Fibroblast of gingiva (primary cell): ENCODE data around the gene C1QTNF9B.
"Not testable (repeated sequence)": the region's sequence is repeated elsewhere in the genome, so short reads cannot be mapped to it uniquely, and the experiment has no call there.

ENCODE experiments used
- DNase-seq: peaks from one replicate; pipeline ENCODE4 v3.0.0-alpha.2; 2011; ENCODE audit warnings: low read depth

Gene C1QTNF9B

GRCh38 chr13:23897452-23897919 is at the start of gene C1QTNF9B:
Gene C1QTNF9B, minus strand, starts transcription at chr13:23897502.
- DNase-seq: not testable (repeated sequence)

- no peak for DNase-seq
Observed at GRCh38 chr13:23946900-23947299, 49.6 kb upstream of the C1QTNF9B start.

GRCh38 chr13:23946067-23946466 is 48.8 kb upstream of the C1QTNF9B start:
- no peak for DNase-seq

- DNase-seq: no peak
Observed at GRCh38 chr13:23945612-23946011, 48.3 kb upstream of the C1QTNF9B start.

GRCh38 chr13:23941211-23941610 is 43.9 kb upstream of the C1QTNF9B start:
- DNase-seq: peak; percentile 63

- not testable (repeated sequence) for DNase-seq
Observed at GRCh38 chr13:23939666-23940065, 42.4 kb upstream of the C1QTNF9B start.

- peak; percentile 86 for DNase-seq
Observed at GRCh38 chr13:23934520-23934919, 37.2 kb upstream of the C1QTNF9B start.

- no peak for DNase-seq
Observed at GRCh38 chr13:23928985-23929384, 31.7 kb upstream of the C1QTNF9B start.

- DNase-seq: no peak
Observed at GRCh38 chr13:23923031-23923430, 25.7 kb upstream of the C1QTNF9B start.

GRCh38 chr13:23922005-23922932 is 25.0 kb upstream of the C1QTNF9B start:
- DNase-seq: no peak

- DNase-seq: peak; percentile 33
Observed at GRCh38 chr13:23921451-23921888, 24.2 kb upstream of the C1QTNF9B start.

- DNase-seq: no peak
Observed at GRCh38 chr13:23919006-23919405, 21.7 kb upstream of the C1QTNF9B start.

- DNase-seq: no peak
Observed at GRCh38 chr13:23918208-23918607, 20.9 kb upstream of the C1QTNF9B start.

- DNase-seq: no peak
Observed at GRCh38 chr13:23915308-23915707, 18.0 kb upstream of the C1QTNF9B start.

GRCh38 chr13:23912469-23912868 is 15.2 kb upstream of the C1QTNF9B start:
- DNase-seq: no peak

GRCh38 chr13:23909606-23910005 is 12.3 kb upstream of the C1QTNF9B start:
- DNase-seq: no peak

- peak; percentile 24 for DNase-seq
Observed at GRCh38 chr13:23905766-23906165, 8.5 kb upstream of the C1QTNF9B start.

GRCh38 chr13:23903906-23904280 is 6.6 kb upstream of the C1QTNF9B start:
- DNase-seq: no peak

- no peak for DNase-seq
Observed at GRCh38 chr13:23902975-23903905, 5.9 kb upstream of the C1QTNF9B start.

GRCh38 chr13:23901365-23901764 is 4.1 kb upstream of the C1QTNF9B start:
- DNase-seq: no peak

- DNase-seq: peak; percentile 53
Observed at GRCh38 chr13:23899555-23899954, 2.3 kb upstream of the C1QTNF9B start.

GRCh38 chr13:23898101-23898500 is 799 bp upstream of the C1QTNF9B start:
- DNase-seq: peak; percentile 26
